HFF-Myc (cell line): ENCODE data around the gene FXN.

Experiments used
- DNase-seq: peaks from one replicate; pipeline ENCODE4 v3.0.0-alpha.2; 2011; ENCODE audit warnings: low read depth; ENCODE audit errors: extremely low read depth
- H3K4me3 ChIP-seq: replicated peaks from 2 replicates; pipeline ENCODE4 v1.5.1; 2011; ENCODE audit warnings: low read depth, mild to moderate bottlenecking, control low read depth, low read length
- CTCF ChIP-seq: IDR thresholded peaks from 2 replicates; pipeline ENCODE4 v1.5.1; 2012; ENCODE audit warnings: mild to moderate bottlenecking, low read depth, low read length, control low read depth; ENCODE audit errors: missing control alignments

FXN gene

GRCh38 chr9:69062195-69062594 lies 26.6 kb downstream of the FXN start:
- TF ChIP-seq CTCF = no peak
- DNase-seq = no peak
- no peak overlapping the region for H3K4me3 ChIP-seq

GRCh38 chr9:69063839-69064238 lies 28.3 kb downstream of the FXN start:
- no peak overlapping the region for H3K4me3 ChIP-seq
- TF ChIP-seq CTCF = no peak
- no peak for DNase-seq

- TF ChIP-seq CTCF = no peak
- DNase-seq = no peak
- H3K4me3 ChIP-seq = no peak overlapping the region
Measured at GRCh38 chr9:69065660-69066059, 30.1 kb downstream of the FXN start.

- TF ChIP-seq CTCF = no peak
- H3K4me3 ChIP-seq = no peak overlapping the region
Measured at GRCh38 chr9:69066955-69067354, 31.4 kb downstream of the FXN start.

GRCh38 chr9:69070201-69070600 lies 34.6 kb downstream of the FXN start:
- DNase-seq = no peak
- TF ChIP-seq CTCF = no peak
- H3K4me3 ChIP-seq = no peak overlapping the region

More at GRCh38 chr9:69066955-69067354, 31.4 kb downstream of the FXN start:
- DNase-seq = no peak

GRCh38 chr9:69071059-69071458 lies 35.5 kb downstream of the FXN start:
- TF ChIP-seq CTCF = no peak
- H3K4me3 ChIP-seq = no peak overlapping the region
- DNase-seq = no peak

- no peak for TF ChIP-seq CTCF
- no peak overlapping the region for H3K4me3 ChIP-seq
- DNase-seq = no peak
Measured at GRCh38 chr9:69073103-69073502, 37.6 kb downstream of the FXN start.
